Suprapubic skin (tissue), 4 donors: Measurements from ENCODE around the gene TSR2. TPM values are rescaled to one million over a fixed set of nuclear protein-coding genes. Genes with fewer than 3 reads are reported as not detected.

Experiments
- DNase-seq, 2 donors: peaks; one replicate each; pipeline ENCODE4 v3.0.0-alpha.2; 2019; ENCODE audit warnings: low spot score in 2 of 2
- H3K27ac ChIP-seq: fragments of 200-600 bp; sonication (generic); one replicate; pipeline ENCODE4 v1.5.1; 2019
- H3K27me3 ChIP-seq: fragments of 200-600 bp; sonication (generic); one replicate; pipeline ENCODE4 v1.5.1; 2019
- H3K36me3 ChIP-seq: fragments of 200-600 bp; sonication (generic); one replicate; pipeline ENCODE4 v1.5.1; 2019
- H3K4me1 ChIP-seq: fragments of 200-600 bp; sonication (generic); one replicate; pipeline ENCODE4 v1.5.1; 2019
- H3K4me3 ChIP-seq: fragments of 200-600 bp; sonication (generic); one replicate; pipeline ENCODE4 v1.5.1; 2019; ENCODE audit warnings: mild to moderate bottlenecking
- H3K9me3 ChIP-seq: fragments of 200-600 bp; sonication (generic); one replicate; pipeline ENCODE4 v1.5.1; 2019
- EP300 ChIP-seq: sonication (generic); formaldehyde crosslinking; IDR thresholded peaks from one replicate; pipeline ENCODE4 v1.6.1; 2017; ENCODE audit warnings: antibody characterized with exemption
- POLR2A ChIP-seq, 2 donors: fragments of 450-650 bp; IDR thresholded peaks; one replicate each; pipeline ENCODE4 v1.6.1; 2017; ENCODE audit warnings: antibody characterized with exemption in 2 of 2, mild to moderate bottlenecking in 2 of 2, moderate library complexity in 2 of 2
- POLR2AphosphoS5 ChIP-seq, 3 donors: sonication (generic); formaldehyde crosslinking; IDR thresholded peaks; one replicate each; pipeline ENCODE4 v1.6.1; 2017; ENCODE audit warnings: antibody characterized with exemption in 3 of 3
- WGBS: methylation state at CpG from one replicate; pipeline ENCODE4 v1.1.5; 2018; 5-methylcytosine and 5-hydroxymethylcytosine counted together
- total RNA-seq, 4 donors: library from RNA; depleted of rRNA; stranded (reverse); fragments of >200 nt; gene quantifications; one replicate each; pipeline ENCODE4 v1.1.0, GENCODE V29; 2016
- TF ChIP-seq, protein P1 (sequence below), 2 donors: fragments of 200-600 bp in 1 of 2; fragments of 450-650 bp in 1 of 2; sonication (generic) in 1 of 2; IDR thresholded peaks; one replicate each; pipeline ENCODE4 v1.5.1; 2016 to 2019; ENCODE audit warnings: antibody characterized with exemption in 2 of 2, mild to moderate bottlenecking in 1 of 2, moderate library complexity in 1 of 2

The TSR2 gene
- total RNA-seq, 4 donors from 2014 or later, result 18.2 to 26.3 (median 21.9) TPM

DNA sequence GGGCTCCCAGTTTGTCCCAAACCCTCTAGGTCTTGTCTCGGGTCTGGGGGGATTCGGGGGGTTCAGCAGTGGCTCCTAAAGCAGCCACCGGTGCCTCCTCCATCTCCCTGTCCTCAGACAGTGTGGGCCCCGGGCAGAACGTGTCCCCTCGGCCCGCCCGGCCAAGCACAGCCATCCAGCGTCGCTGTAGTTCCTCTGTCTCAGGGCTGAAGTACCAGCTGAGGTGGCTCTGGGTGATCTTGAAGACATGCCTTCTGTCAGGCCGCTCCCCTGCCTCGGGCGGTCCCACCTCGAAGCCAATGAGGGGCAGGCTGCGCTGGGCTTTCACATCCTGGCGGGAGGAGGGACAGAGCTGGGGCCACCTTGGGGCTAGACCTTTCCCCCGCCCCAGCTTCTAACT is 5.9 kb downstream of the TSR2 start:
- Histone ChIP-seq H3K36me3 (peaks cover 6% of the 10 kb centered on the region), H3K4me3 (no peak overlapping the region), H3K4me1 (peaks cover 11% of the 10 kb centered on the region), H3K27ac (no peak overlapping the region), H3K9me3 (no peaks in the 10 kb centered on the region), H3K27me3 (no peaks in the 10 kb centered on the region)
- WGBS, result 60% methylated on average over 10 of the region's 17 CpGs
- TF ChIP-seq EP300, result no peak
- TF ChIP-seq POLR2A (IDR thresholded peaks at IDR 0.05), result no peak
- TF ChIP-seq, protein P1, sequence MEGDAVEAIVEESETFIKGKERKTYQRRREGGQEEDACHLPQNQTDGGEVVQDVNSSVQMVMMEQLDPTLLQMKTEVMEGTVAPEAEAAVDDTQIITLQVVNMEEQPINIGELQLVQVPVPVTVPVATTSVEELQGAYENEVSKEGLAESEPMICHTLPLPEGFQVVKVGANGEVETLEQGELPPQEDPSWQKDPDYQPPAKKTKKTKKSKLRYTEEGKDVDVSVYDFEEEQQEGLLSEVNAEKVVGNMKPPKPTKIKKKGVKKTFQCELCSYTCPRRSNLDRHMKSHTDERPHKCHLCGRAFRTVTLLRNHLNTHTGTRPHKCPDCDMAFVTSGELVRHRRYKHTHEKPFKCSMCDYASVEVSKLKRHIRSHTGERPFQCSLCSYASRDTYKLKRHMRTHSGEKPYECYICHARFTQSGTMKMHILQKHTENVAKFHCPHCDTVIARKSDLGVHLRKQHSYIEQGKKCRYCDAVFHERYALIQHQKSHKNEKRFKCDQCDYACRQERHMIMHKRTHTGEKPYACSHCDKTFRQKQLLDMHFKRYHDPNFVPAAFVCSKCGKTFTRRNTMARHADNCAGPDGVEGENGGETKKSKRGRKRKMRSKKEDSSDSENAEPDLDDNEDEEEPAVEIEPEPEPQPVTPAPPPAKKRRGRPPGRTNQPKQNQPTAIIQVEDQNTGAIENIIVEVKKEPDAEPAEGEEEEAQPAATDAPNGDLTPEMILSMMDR (IDR thresholded peaks at IDR 0.05), result no peak
- TF ChIP-seq POLR2AphosphoS5 (IDR thresholded peaks at IDR 0.05), result no peak
- peak in 1 of 2 donors; percentile 62 for DNase-seq

DNA sequence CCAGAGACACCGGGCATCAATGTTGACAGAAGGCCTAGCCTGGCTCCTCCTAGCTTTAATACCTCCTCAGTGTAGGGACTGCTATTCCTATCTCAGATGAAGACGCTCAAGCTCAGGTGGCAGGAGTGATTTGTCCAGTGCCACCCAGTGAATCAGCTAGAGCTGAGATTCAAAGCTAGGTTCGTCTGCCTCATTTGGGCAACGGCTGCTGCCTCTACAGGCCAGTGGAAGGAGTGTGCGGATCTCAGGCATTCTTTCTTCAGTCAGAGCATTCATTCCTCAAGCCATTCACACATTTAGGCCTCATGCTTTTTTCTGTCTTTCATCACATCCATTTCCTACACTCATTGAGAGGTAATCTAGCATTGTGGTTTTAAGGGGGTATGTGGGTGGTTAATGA is 7.3 kb downstream of the TSR2 start:
- Histone ChIP-seq H3K4me3 (no peak overlapping the region), H3K9me3 (no peaks in the 10 kb centered on the region), H3K27ac (no peak overlapping the region), H3K4me1 (peaks cover under 1% of the 10 kb centered on the region), H3K36me3 (peaks cover 6% of the 10 kb centered on the region), H3K27me3 (no peaks in the 10 kb centered on the region)
- TF ChIP-seq POLR2AphosphoS5 (IDR thresholded peaks at IDR 0.05) (no peak), POLR2A (IDR thresholded peaks at IDR 0.05) (no peak), EP300 (no peak)
- TF ChIP-seq, protein P1 (IDR thresholded peaks at IDR 0.05), result no peak
- no peak for DNase-seq
- WGBS, result 61% methylated on average over 5 of the region's 5 CpGs

DNA sequence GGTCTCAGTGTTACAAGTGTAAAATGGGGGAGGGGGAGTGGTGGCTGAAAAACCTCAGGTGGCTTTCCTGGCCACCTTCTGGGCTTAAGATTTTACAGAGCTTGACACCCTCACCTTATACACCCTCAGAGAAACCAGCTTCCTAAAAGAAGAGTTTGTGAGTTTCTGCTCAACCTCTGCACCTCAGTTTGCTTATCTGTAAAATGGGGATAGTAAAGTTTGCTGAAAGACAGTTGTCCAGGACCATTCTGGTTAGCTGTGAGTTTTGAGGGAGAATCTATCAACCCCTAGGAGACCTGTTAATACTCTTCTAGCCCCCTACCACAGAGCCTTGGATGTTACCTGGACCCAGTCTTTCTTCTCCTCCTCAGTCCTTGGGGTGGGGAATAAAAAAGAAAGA is 9.7 kb downstream of the TSR2 start:
- Histone ChIP-seq H3K4me1 (no peaks in the 10 kb centered on the region), H3K9me3 (no peaks in the 10 kb centered on the region), H3K27me3 (no peaks in the 10 kb centered on the region), H3K36me3 (no peaks in the 10 kb centered on the region), H3K27ac (no peak overlapping the region), H3K4me3 (no peak overlapping the region)
- TF ChIP-seq, protein P1 (IDR thresholded peaks at IDR 0.05), result no peak
- TF ChIP-seq POLR2A (IDR thresholded peaks at IDR 0.05) (no peak), POLR2AphosphoS5 (IDR thresholded peaks at IDR 0.05) (no peak), EP300 (no peak)
- DNase-seq, result no peak

DNA sequence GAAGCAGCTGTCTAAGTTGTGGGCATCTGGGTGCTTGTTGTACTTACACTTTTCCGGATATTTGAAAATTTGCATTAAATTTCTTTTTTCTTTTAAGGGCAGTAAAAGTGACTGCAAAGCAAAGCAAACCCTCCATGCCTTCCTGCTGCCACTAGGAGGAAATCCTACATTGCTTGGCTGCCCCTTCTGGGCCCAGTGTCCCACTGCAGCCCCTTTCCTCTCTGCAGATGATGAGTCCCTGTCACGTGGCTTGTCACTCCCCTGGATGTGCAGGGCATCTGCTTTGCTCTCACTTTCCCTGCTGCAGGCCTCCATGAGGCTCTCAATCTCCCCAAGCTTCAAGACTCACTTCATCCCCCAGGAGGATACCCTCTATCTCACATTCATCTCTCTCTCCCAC is 12.7 kb downstream of the TSR2 start:
- 56% methylated on average over 2 of the region's 2 CpGs for WGBS
- Histone ChIP-seq H3K4me3 (no peak overlapping the region), H3K27me3 (no peaks in the 10 kb centered on the region), H3K4me1 (no peaks in the 10 kb centered on the region), H3K36me3 (peaks cover 6% of the 10 kb centered on the region), H3K27ac (no peak overlapping the region), H3K9me3 (no peaks in the 10 kb centered on the region)
- no peak for DNase-seq
- no peak for TF ChIP-seq POLR2A (IDR thresholded peaks at IDR 0.05)
- TF ChIP-seq EP300, result no peak
- TF ChIP-seq, protein P1 (IDR thresholded peaks at IDR 0.05), result no peak
- no peak for TF ChIP-seq POLR2AphosphoS5 (IDR thresholded peaks at IDR 0.05)

DNA sequence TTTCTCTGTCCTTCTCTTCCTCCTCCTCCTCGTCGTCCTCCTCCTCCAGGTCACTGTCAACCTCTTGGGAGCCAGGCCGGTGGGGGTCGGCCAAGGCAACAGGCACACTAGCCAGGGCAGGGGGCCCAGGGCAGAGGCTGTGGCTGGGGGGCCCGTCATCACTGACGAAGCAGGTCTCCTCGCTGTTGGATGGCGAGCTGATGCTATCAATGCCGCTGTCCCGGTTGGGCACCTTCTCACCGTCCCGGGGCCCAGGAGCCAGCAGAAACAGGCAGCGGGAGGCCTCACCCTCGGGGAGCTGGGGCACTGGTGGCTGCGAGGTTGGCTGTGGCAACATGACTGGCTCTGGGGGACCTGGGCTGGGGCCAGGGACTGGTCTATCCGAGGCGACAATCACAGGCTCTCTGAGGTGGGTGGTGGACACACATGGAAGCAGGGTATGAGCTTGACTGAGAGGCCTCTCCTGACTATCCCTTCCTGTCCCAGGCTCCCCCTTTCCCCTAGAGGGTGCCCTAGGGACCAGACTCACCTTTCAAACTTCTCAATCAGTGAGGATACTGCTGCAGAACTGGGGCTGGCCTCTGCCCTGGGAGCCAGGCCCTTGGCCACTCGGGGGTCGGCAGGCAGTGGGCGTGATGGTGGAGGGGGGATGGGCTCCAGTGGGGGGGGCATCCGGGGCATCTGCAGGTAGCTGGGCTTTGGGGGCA is 30.0 kb downstream of the TSR2 start:
- H3K4me1 ChIP-seq, result no peaks in the 10 kb centered on the region
- no peak overlapping the region for H3K4me3 ChIP-seq
- DNase-seq, result no peak
- TF ChIP-seq, protein P1 (IDR thresholded peaks at IDR 0.05), result no peak
- no peak for TF ChIP-seq POLR2AphosphoS5 (IDR thresholded peaks at IDR 0.05)
- no peak for TF ChIP-seq POLR2A (IDR thresholded peaks at IDR 0.05)
- no peak for TF ChIP-seq EP300
- H3K27me3 ChIP-seq, result no peaks in the 10 kb centered on the region
- no peaks in the 10 kb centered on the region for H3K9me3 ChIP-seq
- H3K27ac ChIP-seq, result no peak overlapping the region
- peaks cover 20% of the 10 kb centered on the region for H3K36me3 ChIP-seq
- 86% methylated on average over 8 of the region's 21 CpGs for WGBS
